Endothelial cell of umbilical vein (primary cell): ENCODE results near the gene NEU1. TPM values are rescaled to one million over a fixed set of nuclear protein-coding genes. Genes with fewer than 3 reads are reported as not detected.

ENCODE experiments used
- BruUV-seq: library from RNA; stranded (reverse); fragments of 400-500 nt; replicated peaks from 2 replicates; lab custom pipeline; 2021; lab: Mats Ljungman, UMichigan
- CTCF ChIA-PET: fragments of 300-600, 350-600 bp; sonication (Branson Sonifier 250); formaldehyde crosslinking; loops from one replicate; lab custom pipeline; 2021; ENCODE audit warnings: antibody characterized with exemption, inconsistent platforms; lab: Charles Lee
- POLR2A ChIA-PET: fragments of 300-600, 350-600 bp; sonication (Branson Sonifier 250); formaldehyde crosslinking; loops from one replicate; lab custom pipeline; 2021; ENCODE audit warnings: antibody characterized with exemption, inconsistent platforms; lab: Charles Lee
- DNase-seq: peaks from one replicate; pipeline ENCODE4 v3.0.0-alpha.2; 2011; ENCODE audit warnings: low read depth, low spot score
- FAIRE-seq: peaks from 2 replicates; lab custom pipeline; 2011; peaks lifted over from hg19 to GRCh38; lab: Jason Lieb, UNC
- H2AFZ ChIP-seq: 2 replicates; pipeline ENCODE4 v1.6.0; 2012; ENCODE audit warnings: low read depth, low read length, control low read depth, inconsistent platforms
- H3K27ac ChIP-seq: 2 replicates; pipeline ENCODE4 v1.5.1; 2011; ENCODE audit warnings: low read depth, mild to moderate bottlenecking, control low read depth, low read length, moderate library complexity; ENCODE audit not compliant: insufficient read depth
- H3K27me3 ChIP-seq, 2 experiments: 2 replicates each; pipeline versions ENCODE4 v1.6.0 to v1.6.1; 2011; ENCODE audit warnings: low read length in 2 of 2, mixed read lengths in 1 of 2; ENCODE audit not compliant: control insufficient read depth in 2 of 2, insufficient read depth in 2 of 2
- H3K36me3 ChIP-seq, 2 experiments: 2 replicates in 1 of 2; 3 replicates in 1 of 2; pipeline ENCODE4 v1.5.1; 2011; ENCODE audit warnings: low read length in 2 of 2, mild to moderate bottlenecking in 1 of 2, moderate library complexity in 1 of 2; ENCODE audit not compliant: control insufficient read depth in 2 of 2, insufficient read depth in 2 of 2; ENCODE audit errors: extremely low read depth in 1 of 2
- H3K4me1 ChIP-seq: 3 replicates; pipeline ENCODE4 v1.5.1; 2011; ENCODE audit warnings: mild to moderate bottlenecking, low read length; ENCODE audit not compliant: control insufficient read depth, insufficient read depth; ENCODE audit errors: extremely low read depth
- H3K4me2 ChIP-seq: 2 replicates; pipeline ENCODE4 v1.6.1; 2011; ENCODE audit warnings: low read length, control low read depth, mixed read lengths; ENCODE audit not compliant: insufficient read depth
- H3K4me3 ChIP-seq, 3 experiments: fragments of 200-600 bp in 1 of 3; sonication (generic), shearing (Covaris generic) in 1 of 3; replicated peaks in 1 of 3; 2 replicates each; pipeline ENCODE4 v1.5.1; 2011 to 2016; ENCODE audit warnings: control low read depth in 3 of 3, low read length in 3 of 3, mild to moderate bottlenecking in 2 of 3, inconsistent platforms in 1 of 3, low read depth in 1 of 3, moderate library complexity in 1 of 3; ENCODE audit not compliant: insufficient read depth in 1 of 3
- H3K79me2 ChIP-seq: 2 replicates; pipeline ENCODE4 v1.6.0; 2012; ENCODE audit warnings: low read length, inconsistent platforms; ENCODE audit not compliant: control insufficient read depth, insufficient read depth
- H3K9ac ChIP-seq: replicated peaks from 2 replicates; pipeline ENCODE3; 2011; ENCODE audit warnings: low read length, control low read depth; ENCODE audit not compliant: insufficient read depth; ENCODE audit errors: extremely low read depth
- H3K9me1 ChIP-seq: replicated peaks from 3 replicates; pipeline ENCODE4 v1.6.0; 2011; ENCODE audit warnings: mild to moderate bottlenecking, low read length; ENCODE audit not compliant: control insufficient read depth, insufficient read depth; ENCODE audit errors: extremely low read depth
- H3K9me3 ChIP-seq: replicated peaks from 2 replicates; pipeline ENCODE4 v1.5.1; 2012; ENCODE audit warnings: low read length, inconsistent platforms; ENCODE audit not compliant: control insufficient read depth, insufficient read depth
- H4K20me1 ChIP-seq: replicated peaks from 2 replicates; pipeline ENCODE3; 2011; ENCODE audit warnings: mild to moderate bottlenecking, low read length; ENCODE audit not compliant: control insufficient read depth, insufficient read depth; ENCODE audit errors: extremely low read depth
- CTCF ChIP-seq, 2 donors: IDR thresholded peaks; 1 replicate in 1 of 2; 2 replicates in 1 of 2; pipeline ENCODE4 v1.5.1; 2011; ENCODE audit warnings: low read length in 2 of 2, mild to moderate bottlenecking in 2 of 2, moderate library complexity in 2 of 2, control low read depth in 1 of 2, inconsistent platforms in 1 of 2, low read depth in 1 of 2; ENCODE audit not compliant: insufficient read depth in 1 of 2; ENCODE audit errors: extremely low read depth in 1 of 2
- FOS ChIP-seq: IDR thresholded peaks from 2 replicates; pipeline ENCODE4 v1.6.1; 2011; ENCODE audit warnings: mild to moderate bottlenecking, low read length, moderate library complexity, borderline replicate concordance; ENCODE audit not compliant: insufficient read depth
- GATA2 ChIP-seq: IDR thresholded peaks from 2 replicates; pipeline ENCODE4 v1.7.0; 2011; ENCODE audit warnings: low read depth, mild to moderate bottlenecking, moderate library complexity, mixed read lengths, low read length; ENCODE audit not compliant: insufficient read length, insufficient read depth
- JUN ChIP-seq: IDR thresholded peaks from 2 replicates; pipeline ENCODE4 v1.6.1; 2011; ENCODE audit warnings: borderline replicate concordance, low read depth; ENCODE audit not compliant: insufficient read length, insufficient read depth
- MAX ChIP-seq: IDR thresholded peaks from 2 replicates; pipeline ENCODE4 v1.6.1; 2011; ENCODE audit not compliant: insufficient read depth, insufficient read length
- POLR2A ChIP-seq: IDR thresholded peaks from 2 replicates; pipeline ENCODE4 v1.6.1; 2012; ENCODE audit warnings: low read depth, mild to moderate bottlenecking, control low read depth, low read length
- POLR2AphosphoS5 ChIP-seq: IDR thresholded peaks from 2 replicates; pipeline ENCODE4 v1.6.1; 2012; ENCODE audit warnings: low read depth, mild to moderate bottlenecking, control low read depth, low read length, moderate library complexity; ENCODE audit not compliant: insufficient read depth
- dilution Hi-C: fragments of 300-500 bp; cut with MboI; formaldehyde crosslinking; loops from one replicate; pipeline ENCODE4 v1.15.0; 2019; ENCODE audit warnings: low sequenced_read_pairs; ENCODE audit not compliant: extremely low pct_ligation_motif_present
- intact Hi-C: fragments of 100-400 bp; cut with micrococcal nuclease; formaldehyde crosslinking; loops from one replicate; pipeline ENCODE4 v1.10.0; 2022
- polyA plus RNA-seq, 4 experiments: library from polyadenylated mRNA; depleted of rRNA in 3 of 4; stranded (reverse) in 3 of 4; unstranded in 1 of 4; fragments of >200 nt; gene quantifications; 2 replicates each; pipeline versions ENCODE4 v1.2.1 to v1.2.3, GENCODE V29; 2011 to 2012; ENCODE audit warnings: missing spikeins in 1 of 4
- total RNA-seq: library from RNA; stranded (reverse); gene quantifications from 2 replicates; pipeline ENCODE4 v1.2.3, GENCODE V29; 2021

NEU1 gene
- total and polyA plus RNA-seq, 2 donors (not counting 3 experiments of a cell fraction or from before 2014, with no cell fraction given): 62.8 to 111 TPM

- Histone ChIP-seq H3K4me2 (no peak overlapping the region), H3K9ac (no peak overlapping the region), H3K79me2 (no peaks in the 10 kb centered on the region), H3K9me1 (no peaks in the 10 kb centered on the region), H3K4me3 (no peak overlapping the region), H3K27me3 (no peaks in the 10 kb centered on the region), H3K27ac (no peak overlapping the region), H3K36me3 (no peaks in the 10 kb centered on the region), H3K9me3 (no peaks in the 10 kb centered on the region), H2AFZ (no peak overlapping the region), H4K20me1 (no peaks in the 10 kb centered on the region), H3K4me1 (no peaks in the 10 kb centered on the region)
- TF ChIP-seq MAX: no peak
- TF ChIP-seq JUN: no peak
- TF ChIP-seq CTCF (IDR thresholded peaks at IDR 0.05; ENCODE audit: extremely low read depth in 1 of 2, insufficient read depth in 1 of 2, low read depth in 1 of 2, low read length in 2 of 2): no peak
- TF ChIP-seq GATA2: no peak
- TF ChIP-seq FOS: no peak
- TF ChIP-seq POLR2A: no peak
- TF ChIP-seq POLR2AphosphoS5: no peak
- no TSS peak for BruUV-seq
- intact Hi-C loops (no loop called here), dilution Hi-C loops (no loop called here)
- POLR2A ChIA-PET: no interaction called here
- DNase-seq (no peak), FAIRE-seq (no peak)
- CTCF ChIA-PET: no interaction called here
Measured at GRCh38 chr6:31870385-31870921, 7.8 kb upstream of the NEU1 start.
